ENCODE results near the gene CUX1.

The CUX1 gene

DNA sequence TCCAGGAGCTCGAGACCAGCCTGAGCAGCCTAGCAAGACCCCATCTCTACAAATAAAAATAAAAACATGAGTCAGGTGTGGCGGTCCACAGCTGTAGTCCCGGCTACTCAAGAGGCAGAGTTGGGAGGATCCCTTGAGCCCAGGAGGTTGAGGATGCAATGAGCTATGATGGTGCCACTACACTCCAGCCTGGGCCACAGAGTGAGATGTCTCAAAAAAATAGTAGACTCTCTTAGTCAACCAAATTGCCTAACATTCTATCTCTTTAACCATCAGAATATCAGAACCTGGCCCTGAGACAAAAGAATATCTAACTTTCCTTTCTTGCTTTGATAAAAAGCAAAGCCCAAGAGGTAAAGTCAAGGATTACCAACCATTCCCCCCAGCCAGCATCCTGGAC, 35.0 kb upstream of the CUX1 start:
- no peaks in the 10 kb centered on the region for H3K9me3 ChIP-seq (ENCODE audit: severe bottlenecking)
- ATAC-seq (ENCODE audit: low read depth) (no peak), DNase-seq (ENCODE audit: low spot score) (no peak)
- H3K27me3 ChIP-seq (ENCODE audit: insufficient read depth, poor library complexity, severe bottlenecking), result no peaks in the 10 kb centered on the region
- TF ChIP-seq, protein P1, sequence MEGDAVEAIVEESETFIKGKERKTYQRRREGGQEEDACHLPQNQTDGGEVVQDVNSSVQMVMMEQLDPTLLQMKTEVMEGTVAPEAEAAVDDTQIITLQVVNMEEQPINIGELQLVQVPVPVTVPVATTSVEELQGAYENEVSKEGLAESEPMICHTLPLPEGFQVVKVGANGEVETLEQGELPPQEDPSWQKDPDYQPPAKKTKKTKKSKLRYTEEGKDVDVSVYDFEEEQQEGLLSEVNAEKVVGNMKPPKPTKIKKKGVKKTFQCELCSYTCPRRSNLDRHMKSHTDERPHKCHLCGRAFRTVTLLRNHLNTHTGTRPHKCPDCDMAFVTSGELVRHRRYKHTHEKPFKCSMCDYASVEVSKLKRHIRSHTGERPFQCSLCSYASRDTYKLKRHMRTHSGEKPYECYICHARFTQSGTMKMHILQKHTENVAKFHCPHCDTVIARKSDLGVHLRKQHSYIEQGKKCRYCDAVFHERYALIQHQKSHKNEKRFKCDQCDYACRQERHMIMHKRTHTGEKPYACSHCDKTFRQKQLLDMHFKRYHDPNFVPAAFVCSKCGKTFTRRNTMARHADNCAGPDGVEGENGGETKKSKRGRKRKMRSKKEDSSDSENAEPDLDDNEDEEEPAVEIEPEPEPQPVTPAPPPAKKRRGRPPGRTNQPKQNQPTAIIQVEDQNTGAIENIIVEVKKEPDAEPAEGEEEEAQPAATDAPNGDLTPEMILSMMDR (IDR thresholded peaks at IDR 0.05; ENCODE audit: poor library complexity, severe bottlenecking), result no peak
- no peak overlapping the region for H3K4me3 ChIP-seq (ENCODE audit: severe bottlenecking)
- no peak overlapping the region for H3K27ac ChIP-seq (ENCODE audit: poor library complexity, severe bottlenecking)
- no peaks in the 10 kb centered on the region for H3K4me1 ChIP-seq (ENCODE audit: insufficient read depth, poor library complexity, severe bottlenecking)
- H3K36me3 ChIP-seq (ENCODE audit: low read depth), result no peaks in the 10 kb centered on the region

DNA sequence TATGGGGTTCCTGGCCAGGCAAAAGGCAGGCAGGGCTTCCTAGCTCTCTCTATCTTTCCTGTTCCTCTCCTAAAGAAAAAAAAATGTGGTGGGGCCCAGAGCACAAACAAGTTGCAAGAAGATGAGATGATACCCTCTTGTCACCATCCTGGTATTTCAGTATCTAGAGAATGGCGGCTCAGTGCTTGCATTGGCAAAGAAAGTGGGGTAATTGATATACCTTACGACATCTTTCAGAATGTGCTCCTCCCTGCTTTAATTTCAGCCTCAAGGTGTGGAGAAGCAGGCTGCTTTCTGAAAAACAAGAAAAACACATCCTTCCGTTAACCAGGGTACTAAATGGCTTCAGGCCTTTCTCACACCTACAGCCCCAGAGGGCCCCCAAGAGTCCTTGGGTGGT, 34.5 kb upstream of the CUX1 start:
- H3K36me3 ChIP-seq (ENCODE audit: low read depth), result no peaks in the 10 kb centered on the region
- H3K4me3 ChIP-seq (ENCODE audit: severe bottlenecking), result no peak overlapping the region
- TF ChIP-seq, protein P1 (IDR thresholded peaks at IDR 0.05; ENCODE audit: poor library complexity, severe bottlenecking), result no peak
- no peaks in the 10 kb centered on the region for H3K27me3 ChIP-seq (ENCODE audit: insufficient read depth, poor library complexity, severe bottlenecking)
- no peaks in the 10 kb centered on the region for H3K4me1 ChIP-seq (ENCODE audit: insufficient read depth, poor library complexity, severe bottlenecking)
- no peak for DNase-seq (ENCODE audit: low spot score)
- no peak overlapping the region for H3K27ac ChIP-seq (ENCODE audit: poor library complexity, severe bottlenecking)
- no peak for ATAC-seq (ENCODE audit: low read depth)
- H3K9me3 ChIP-seq (ENCODE audit: severe bottlenecking), result no peaks in the 10 kb centered on the region

DNA sequence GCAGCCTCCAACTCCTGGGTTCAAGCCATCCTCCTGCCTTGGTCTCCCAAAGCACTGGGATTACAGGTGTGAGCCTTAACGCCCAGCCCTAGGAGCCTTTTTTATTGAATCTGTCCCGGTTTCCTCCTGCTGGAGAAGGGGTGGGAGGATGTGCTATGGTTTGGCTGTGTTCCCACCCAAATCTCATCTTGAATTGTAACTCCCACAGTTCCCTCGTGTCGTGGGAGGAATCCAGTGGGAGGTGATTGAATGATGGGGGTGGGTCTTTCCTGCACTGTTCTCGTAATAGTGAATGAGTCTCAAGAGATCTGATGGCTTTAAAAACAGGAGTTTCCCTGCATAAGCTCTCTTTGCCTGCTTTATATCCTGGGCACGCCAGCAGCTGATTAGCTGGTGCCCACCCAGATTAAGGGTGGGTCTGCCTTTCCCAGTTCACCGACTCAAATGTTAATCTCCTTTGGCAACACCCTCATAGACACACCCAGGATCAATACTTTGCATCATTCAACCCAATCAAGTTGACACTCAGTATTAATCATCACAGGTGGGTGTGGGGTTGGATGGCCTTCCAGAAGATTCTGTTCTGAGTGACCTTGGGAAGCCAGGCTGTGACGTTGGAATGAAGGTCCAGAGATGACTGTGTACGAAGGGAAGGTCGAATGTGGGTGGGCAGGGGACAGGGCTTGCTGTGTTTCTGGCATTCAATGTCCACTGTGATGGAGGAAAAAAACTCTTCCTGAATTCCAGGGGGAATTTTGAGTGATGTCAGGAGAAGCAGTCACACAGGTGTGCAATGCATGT, 33.8 kb upstream of the CUX1 start:
- Histone ChIP-seq H3K4me1 (ENCODE audit: insufficient read depth, poor library complexity, severe bottlenecking) (no peaks in the 10 kb centered on the region), H3K27me3 (ENCODE audit: insufficient read depth, poor library complexity, severe bottlenecking) (no peaks in the 10 kb centered on the region)

DNA sequence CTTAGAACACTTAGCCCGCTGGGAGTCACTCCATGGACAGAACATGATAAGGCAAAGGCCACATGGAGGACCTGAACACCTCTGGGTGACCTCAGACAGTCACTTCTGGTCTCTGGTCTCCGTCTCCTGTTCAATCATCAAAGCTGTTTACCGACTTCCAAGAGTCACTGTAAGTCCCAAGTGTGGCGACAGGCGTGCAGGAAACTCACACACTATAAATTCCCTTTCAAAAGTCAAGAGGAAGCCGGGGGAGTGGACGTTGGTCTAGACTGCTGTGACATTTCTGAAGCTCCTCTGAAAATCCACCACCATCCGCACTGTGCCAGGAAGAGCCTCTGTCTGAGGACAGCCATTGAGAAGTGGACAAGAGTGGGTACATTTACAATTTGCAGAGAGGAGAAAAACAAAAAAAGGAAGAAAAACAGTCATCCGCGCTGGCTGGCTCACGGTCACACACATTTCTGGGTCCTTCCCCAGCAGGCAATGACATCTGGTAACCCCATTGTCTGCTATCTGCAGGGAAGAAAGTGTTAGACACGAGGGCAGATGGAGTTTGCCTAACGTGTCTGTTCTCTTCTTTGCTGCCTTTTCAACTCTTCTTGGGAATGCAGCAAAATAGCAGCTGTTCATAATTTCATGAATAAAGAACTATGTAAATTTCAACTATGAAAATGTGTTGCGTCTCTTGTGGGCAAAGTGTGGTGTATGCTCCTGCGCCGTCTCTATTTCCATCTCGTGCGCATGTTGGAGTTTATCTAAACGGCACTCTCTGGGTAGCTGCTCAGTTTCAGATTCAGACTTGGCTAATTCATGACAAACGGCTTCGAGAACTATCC, 32.9 kb upstream of the CUX1 start:
- no peak for ATAC-seq (ENCODE audit: low read depth)
- Histone ChIP-seq H3K4me1 (ENCODE audit: insufficient read depth, poor library complexity, severe bottlenecking) (no peaks in the 10 kb centered on the region), H3K4me3 (ENCODE audit: severe bottlenecking) (no peak overlapping the region), H3K27ac (ENCODE audit: poor library complexity, severe bottlenecking) (no peak overlapping the region), H3K9me3 (ENCODE audit: severe bottlenecking) (no peaks in the 10 kb centered on the region), H3K36me3 (ENCODE audit: low read depth) (no peaks in the 10 kb centered on the region), H3K27me3 (ENCODE audit: insufficient read depth, poor library complexity, severe bottlenecking) (no peaks in the 10 kb centered on the region)
- no peak for DNase-seq (ENCODE audit: low spot score)
- TF ChIP-seq, protein P1 (IDR thresholded peaks at IDR 0.05; ENCODE audit: poor library complexity, severe bottlenecking), result no peak

More for the DNA sequence above, 33.8 kb upstream of the CUX1 start:
- TF ChIP-seq, protein P1 (IDR thresholded peaks at IDR 0.05; ENCODE audit: poor library complexity, severe bottlenecking), result no peak
- no peak for ATAC-seq (ENCODE audit: low read depth)
- Histone ChIP-seq H3K36me3 (ENCODE audit: low read depth) (no peaks in the 10 kb centered on the region), H3K27ac (ENCODE audit: poor library complexity, severe bottlenecking) (no peak overlapping the region), H3K9me3 (ENCODE audit: severe bottlenecking) (no peaks in the 10 kb centered on the region), H3K4me3 (ENCODE audit: severe bottlenecking) (no peak overlapping the region)
- no peak for DNase-seq (ENCODE audit: low spot score)

All from RWPE2 (cell line).